Kidney capillary endothelial cell (primary cell): ENCODE measurements around the gene PHYHD1.

Experiments
- DNase-seq: peaks from one replicate; pipeline ENCODE4 v3.0.0-alpha.2; 2018; ENCODE audit warnings: low spot score

Gene PHYHD1

DNA sequence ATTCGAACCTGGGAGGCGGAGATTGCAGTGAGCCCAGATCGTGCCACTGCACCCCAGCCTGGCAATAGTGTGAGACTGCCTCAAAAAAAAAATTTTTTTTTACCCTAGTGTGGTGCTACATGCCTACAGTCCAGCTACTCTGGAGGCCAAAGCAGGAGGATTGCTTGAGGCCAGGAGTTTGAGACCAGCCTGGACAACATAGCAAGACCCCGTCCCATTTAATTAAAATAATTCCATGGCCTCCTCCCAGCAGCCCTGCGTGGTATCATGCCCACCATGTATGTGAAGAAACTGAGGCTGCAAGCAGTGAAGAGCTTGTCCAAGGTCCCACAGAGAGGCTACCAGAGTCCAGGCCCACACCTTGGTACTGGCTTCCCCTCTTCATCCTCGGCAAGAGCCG is 19.4 kb upstream of the PHYHD1 start:
- no peak for DNase-seq

DNA sequence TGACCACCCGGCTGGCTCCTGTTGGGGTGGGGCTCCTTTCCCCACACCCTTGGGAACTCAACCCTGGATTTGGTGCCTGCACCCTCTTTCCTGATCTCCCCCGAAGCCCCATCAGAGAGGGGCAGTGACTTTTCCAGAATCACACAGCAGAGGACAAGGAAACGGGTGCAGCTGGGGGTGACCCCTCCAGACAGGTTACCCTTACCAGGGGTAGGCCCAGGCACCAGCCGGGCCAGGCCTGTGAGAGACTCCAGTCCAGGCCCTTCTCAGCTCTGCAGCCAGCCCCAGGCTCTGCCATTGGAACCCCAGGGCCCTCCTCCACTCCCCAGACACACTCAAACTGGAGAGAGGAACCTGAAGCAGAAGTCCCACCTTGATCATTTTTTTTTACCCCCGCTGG is 19.0 kb upstream of the PHYHD1 start:
- DNase-seq = no peak

DNA sequence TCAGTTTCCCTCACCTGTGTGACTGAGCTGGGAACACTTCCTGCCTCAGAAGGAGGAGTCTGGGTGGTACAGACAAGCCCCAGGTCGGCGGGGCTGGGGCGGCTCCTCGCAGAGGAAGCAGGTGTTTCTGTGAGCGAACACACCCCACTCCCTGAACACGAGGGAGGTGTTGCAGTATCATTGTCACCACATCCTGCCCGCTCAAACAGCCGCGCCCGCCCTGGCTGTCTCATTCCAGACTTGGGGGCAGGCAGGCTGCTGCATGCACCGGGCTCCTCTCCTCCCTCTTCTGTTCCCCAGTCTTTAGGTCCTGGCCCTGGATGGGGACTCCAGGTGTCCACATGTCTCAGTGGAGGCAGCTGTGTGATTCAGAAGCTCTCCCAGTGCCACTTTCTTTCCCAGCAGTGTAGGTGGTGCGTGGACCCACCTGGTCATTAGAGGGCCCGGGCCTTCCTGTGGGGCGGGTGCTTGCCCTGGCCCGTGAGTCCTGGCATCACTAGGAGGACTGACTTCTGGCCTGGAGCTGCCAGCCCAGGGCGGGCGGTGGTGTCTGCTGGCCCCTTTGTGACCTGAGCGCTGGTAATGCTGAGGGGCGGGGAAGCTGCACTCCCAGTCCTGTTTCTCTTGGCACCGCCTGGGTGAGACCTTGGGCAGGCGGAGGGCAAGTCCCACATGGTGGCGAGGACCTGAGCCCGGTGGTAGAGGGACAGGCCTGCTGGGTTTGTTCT is 18.3 kb upstream of the PHYHD1 start:
- no peak for DNase-seq

DNA sequence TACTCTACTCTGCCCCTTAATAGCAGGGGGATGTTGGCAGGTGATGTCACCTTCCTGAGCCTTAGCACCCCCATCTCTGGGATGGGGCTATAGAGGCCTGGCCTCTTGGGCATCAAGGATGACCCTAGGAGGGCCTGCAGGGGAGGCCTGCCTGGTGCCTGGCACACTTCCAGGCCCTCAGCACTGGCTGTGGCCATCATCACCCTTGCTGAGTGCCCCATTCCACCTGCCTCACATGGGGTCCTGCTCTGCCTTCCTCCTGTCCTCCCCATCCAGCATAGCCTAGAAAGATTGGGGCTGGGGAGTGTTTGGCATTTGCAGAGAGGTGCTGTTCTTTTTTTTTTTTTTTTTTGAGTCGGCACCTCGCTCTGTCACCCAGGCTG is 17.7 kb upstream of the PHYHD1 start:
- DNase-seq = no peak

DNA sequence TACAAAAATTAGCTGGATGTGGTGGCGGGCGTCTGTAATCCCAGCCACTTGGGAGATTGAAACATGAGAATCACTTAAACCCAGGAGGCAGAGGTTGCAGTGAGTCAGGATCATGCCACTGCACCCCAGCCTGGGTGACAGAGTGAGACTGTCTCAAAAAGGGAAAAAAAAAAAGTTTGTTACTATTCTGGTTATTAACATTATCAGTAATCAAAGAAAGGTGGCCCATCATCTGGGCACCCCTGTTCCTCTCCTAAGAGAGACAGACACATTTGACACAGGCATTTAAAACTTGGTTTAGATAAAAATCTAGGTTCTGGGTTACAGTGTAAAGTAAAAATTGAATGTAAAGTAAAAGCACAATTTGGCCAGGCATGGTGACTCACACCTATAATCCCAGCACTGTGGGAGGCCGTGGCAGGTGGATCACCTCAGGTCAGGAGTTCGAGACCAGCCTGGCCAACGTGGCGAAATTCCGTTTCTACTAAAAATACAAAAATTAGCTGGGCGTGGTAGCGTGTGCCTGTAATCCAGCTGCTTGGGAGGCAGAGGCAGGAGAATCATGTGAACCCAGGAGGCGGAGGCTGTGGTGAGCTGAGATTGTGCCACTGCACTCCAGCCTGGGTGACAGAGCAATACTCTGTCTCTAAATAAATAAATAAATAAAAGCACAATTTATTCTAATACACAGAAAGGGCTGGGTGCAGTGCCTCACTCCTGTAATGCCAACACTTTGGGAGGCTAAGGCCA is 16.7 kb upstream of the PHYHD1 start:
- DNase-seq = no peak

DNA sequence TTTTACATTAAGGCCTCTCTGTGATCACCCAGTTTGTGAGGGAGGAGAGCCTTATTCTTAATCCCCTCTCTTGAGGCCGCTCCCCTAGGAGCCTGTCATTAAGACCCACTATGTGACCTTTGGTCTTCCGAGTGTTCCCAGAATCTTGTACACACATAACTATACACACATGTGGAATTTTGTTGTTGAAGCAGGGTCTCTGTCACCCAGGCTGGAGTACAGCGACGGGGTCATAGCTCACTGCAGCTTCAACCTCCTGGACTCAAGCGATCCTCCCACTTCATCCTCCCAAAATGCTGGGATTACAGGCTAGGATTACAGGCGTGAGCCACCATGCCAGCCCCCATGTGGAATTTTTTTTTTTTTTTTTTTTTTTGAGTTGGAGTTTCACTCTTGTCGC is 14.8 kb upstream of the PHYHD1 start:
- DNase-seq = no peak

DNA sequence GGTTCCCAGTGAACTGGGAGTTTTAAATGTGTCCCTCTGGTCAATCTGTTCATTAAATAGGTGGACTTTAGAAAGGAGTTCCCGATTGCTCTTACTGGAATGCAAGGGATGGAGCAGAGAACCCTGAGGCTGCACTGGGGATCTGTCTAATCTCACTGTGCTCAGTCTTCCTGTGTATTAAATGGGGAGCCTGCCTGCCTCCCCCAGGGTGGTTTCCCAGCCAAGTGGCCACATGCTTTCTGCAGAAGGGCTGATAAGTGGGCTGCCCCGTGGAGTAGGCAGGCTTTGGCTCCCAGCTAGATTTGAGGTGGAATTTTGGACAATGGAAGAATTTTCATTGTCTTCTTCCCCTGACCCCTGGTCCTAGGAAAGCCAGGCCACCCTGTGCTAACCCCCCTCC is 14.0 kb upstream of the PHYHD1 start:
- DNase-seq = no peak

DNA sequence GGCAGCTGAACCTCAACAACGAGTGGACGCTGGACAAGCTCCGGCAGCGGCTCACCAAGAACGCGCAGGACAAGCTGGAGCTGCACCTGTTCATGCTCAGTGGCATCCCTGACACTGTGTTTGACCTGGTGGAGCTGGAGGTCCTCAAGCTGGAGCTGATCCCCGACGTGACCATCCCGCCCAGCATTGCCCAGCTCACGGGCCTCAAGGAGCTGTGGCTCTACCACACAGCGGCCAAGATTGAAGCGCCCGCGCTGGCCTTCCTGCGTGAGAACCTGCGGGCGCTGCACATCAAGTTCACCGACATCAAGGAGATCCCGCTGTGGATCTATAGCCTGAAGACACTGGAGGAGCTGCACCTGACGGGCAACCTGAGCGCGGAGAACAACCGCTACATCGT is 12.4 kb upstream of the PHYHD1 start:
- no peak for DNase-seq

DNA sequence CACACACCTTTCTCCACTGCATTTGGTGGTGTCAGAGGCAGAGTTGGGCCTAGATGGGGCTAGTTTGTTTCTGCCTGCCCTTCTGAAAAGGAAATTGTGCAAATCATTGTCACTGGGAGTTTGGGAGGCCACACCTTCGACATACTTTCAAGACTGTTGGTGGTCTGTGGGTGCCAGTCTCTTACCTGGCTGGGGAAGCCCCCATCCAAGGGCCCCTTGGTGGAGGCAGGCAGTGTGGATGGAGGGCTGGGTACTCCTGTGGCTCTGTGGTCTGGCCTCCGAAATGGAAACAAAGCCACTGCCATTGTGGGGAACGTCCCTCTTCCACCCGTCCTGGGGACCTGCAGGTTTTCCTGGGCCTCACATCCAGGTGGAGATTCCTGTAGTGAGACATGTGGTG is 10.9 kb upstream of the PHYHD1 start:
- DNase-seq = no peak

DNA sequence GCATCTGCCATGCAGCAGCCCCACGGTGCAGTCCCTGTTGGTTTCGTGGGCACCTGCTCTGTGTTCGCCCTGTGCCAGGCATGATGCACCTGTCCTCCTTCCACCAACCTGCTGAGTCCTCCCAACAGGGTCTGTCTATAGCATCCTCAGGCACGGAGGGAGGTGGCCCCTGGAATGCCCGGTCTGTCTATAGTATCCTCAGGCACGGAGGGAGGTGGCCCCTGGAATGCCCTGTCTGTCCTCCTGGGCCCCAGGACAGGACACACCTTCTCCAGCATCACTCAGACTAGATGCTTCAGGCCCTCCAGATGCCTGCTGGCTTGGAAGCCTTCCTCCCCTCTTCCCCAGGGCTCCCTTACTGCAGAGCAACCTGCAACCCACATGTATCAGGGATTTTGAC is 9.9 kb upstream of the PHYHD1 start:
- no peak for DNase-seq

DNA sequence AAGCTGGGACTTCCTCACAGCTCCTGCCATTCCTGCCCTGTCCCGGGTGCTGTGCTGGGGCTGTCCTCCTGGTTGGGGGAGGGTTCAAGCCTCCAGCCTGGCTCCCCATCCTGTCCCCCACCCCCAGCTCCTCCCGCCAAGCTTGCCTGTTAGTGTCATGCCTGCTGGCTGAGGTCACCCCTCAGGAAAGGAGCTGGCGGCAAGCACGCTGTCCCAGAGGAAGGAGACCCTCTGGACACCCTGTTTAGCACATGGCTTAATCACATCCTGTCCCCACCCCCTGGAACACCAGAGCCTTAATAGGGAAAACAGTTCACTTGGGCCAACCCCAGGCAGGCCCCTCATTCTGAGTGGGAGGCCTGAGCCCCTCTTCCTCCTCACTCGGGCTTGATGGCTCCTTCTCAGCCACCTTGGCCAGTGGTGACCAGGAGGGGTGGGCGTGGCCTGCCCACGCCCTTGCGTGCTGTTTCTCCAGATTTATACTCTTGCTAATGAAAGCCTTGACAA is 9.2 kb upstream of the PHYHD1 start:
- peak; percentile 98 for DNase-seq

DNA sequence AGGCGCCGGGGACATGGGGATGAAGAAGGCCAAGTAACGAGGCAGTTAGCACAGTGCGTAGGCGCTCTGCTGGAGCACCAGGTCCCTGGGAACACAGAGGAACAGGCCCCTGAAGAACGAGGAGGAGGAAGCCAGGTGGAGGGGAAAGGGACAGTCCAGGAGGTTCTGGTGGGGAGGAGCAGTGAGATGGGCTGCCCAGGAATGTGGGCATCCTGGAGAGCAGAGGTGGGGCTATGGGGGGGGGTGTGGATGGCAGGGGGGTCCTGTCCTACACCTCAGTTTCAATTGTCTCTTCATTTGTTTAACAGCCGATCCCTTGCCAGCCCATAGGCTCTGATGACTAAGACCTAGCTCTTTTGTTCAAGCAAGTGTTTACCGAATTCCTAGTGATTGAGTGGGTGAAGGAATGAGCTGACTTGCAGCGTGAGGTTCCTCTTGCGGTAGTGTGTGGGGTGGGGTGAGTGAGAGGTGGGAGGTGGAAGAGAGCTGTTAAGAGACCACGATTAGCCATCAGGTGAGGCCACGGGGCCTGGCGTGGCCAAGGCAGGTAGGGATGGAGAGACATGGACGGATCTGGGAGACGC is 8.4 kb upstream of the PHYHD1 start:
- DNase-seq = peak; percentile 93

DNA sequence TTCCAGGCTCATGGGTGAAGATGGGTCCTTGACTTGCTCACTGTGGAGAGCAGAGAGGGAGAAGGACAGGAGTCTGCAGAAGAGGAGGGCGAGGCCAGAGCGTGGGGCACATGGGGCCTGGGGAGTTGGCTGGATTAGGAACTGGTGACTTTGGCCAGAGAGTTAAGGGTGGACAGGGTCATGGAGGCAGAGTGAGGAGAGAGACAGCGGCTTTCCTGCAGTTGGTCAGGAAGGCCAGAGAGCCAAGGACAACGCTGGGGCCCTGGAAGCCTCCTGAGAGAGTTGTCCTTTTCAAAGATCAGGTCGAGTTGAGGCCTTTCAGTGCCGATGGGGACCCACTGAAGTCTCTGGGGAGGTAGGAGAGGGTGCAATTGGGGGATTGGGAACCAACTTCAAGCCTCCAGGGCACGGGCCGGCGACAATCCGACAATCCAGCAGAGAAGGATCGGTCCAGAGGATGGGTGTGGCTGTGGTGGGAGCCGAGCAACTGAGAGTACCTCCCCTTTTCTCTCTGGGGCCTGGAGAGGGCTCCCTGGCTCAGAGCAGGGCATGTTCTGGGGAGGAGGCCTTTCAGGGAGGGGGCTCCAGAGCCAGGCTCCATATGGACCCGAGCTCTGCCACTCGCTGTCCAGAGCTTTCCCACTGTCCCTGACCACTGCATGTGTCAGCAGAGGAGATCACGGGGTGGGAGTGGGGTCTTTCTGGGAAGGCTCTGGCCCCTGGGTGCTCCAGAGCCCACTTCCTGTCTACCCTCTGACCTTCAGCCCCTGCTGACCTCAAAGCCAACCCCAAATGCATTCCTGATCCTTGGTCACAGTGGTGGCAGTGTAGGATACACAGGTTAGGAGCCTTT is 7.5 kb upstream of the PHYHD1 start:
- no peak for DNase-seq

DNA sequence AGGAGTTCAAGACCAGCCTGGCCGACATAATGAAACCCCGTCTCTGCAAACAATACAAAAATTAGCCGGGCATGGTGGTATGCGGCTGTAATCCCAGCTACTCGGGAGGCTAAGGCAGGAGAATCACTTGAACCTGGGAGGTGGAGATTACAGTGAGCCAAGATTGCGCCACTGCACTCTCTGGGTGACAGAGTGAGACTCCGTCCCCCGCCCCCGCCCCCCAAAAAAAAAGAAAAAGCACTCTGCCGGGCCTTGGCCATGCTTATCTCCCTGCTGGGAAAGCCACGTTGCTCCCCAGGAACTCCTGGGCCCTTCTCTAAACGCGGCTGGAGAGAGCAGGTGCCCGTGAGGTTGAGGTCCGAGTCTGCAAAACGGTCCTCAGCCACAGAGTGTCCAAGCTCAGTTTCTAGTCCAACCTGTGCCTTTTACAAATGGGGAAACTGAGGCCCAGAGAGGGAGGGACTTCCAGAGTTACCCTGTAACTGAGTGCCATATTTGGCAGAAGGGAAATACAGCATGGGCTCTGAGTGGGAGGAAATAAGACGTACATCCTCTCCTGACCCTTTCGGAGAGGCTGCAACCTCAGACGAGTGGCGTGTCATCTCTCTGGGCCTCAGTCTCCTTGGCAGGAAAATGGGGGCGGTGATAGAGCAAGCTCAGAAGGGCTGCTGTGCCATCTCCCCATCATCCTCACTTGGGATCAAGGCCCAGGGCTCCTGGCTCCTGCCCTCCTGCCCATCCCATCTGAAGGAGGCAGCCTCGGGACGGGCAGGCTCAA is 6.6 kb upstream of the PHYHD1 start:
- no peak for DNase-seq

DNA sequence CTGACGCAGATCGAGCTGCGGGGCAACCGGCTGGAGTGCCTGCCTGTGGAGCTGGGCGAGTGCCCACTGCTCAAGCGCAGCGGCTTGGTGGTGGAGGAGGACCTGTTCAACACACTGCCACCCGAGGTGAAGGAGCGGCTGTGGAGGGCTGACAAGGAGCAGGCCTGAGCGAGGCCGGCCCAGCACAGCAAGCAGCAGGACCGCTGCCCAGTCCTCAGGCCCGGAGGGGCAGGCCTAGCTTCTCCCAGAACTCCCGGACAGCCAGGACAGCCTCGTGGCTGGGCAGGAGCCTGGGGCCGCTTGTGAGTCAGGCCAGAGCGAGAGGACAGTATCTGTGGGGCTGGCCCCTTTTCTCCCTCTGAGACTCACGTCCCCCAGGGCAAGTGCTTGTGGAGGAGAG is 4.6 kb upstream of the PHYHD1 start:
- DNase-seq = no peak

DNA sequence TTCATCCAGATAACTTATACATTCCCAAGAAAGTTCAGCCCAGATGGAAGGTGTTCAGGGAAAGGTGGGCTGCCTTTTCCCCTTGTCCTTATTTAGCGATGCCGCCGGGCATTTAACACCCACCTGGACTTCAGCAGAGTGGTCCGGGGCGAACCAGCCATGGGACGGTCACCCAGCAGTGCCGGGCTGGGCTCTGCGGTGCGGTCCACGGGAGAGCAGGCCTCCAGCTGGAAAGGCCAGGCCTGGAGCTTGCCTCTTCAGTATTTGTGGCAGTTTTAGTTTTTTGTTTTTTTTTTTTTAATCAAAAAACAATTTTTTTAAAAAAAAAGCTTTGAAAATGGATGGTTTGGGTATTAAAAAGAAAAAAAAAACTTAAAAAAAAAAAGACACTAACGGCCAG is 4.0 kb upstream of the PHYHD1 start:
- DNase-seq = no peak

DNA sequence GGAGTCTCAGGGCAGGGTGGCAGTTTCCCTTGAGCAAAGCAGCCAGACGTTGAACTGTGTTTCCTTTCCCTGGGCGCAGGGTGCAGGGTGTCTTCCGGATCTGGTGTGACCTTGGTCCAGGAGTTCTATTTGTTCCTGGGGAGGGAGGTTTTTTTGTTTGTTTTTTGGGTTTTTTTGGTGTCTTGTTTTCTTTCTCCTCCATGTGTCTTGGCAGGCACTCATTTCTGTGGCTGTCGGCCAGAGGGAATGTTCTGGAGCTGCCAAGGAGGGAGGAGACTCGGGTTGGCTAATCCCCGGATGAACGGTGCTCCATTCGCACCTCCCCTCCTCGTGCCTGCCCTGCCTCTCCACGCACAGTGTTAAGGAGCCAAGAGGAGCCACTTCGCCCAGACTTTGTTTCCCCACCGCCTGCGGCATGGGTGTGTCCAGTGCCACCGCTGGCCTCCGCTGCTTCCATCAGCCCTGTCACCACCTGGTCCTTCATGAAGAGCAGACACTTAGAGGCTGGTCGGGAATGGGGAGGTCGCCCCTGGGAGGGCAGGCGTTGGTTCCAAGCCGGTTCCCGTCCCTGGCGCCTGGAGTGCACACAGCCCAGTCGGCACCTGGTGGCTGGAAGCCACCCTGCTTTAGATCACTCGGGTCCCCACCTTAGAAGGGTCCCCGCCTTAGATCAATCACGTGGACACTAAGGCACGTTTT is 3.5 kb upstream of the PHYHD1 start:
- no peak for DNase-seq

DNA sequence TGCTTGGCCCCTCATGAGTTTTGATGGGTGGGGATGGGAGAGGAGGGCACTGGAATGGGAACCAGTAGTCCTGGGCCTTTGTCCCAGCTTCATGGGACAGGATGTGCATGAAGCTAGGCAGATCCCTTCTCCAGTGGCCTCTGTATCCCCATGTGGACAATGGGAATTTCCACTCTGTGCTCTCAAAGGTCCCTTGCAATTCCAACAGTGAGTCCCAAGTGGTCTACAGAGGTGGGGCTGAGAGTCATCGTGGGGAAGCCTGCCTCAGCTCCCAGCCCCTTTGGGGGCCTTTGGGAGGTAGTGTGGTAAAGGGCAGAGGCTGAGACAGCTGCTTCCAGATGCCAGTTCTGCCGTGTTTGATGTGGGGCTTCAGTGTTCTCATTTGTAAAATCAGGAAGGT is 1.9 kb upstream of the PHYHD1 start:
- no peak for DNase-seq

DNA sequence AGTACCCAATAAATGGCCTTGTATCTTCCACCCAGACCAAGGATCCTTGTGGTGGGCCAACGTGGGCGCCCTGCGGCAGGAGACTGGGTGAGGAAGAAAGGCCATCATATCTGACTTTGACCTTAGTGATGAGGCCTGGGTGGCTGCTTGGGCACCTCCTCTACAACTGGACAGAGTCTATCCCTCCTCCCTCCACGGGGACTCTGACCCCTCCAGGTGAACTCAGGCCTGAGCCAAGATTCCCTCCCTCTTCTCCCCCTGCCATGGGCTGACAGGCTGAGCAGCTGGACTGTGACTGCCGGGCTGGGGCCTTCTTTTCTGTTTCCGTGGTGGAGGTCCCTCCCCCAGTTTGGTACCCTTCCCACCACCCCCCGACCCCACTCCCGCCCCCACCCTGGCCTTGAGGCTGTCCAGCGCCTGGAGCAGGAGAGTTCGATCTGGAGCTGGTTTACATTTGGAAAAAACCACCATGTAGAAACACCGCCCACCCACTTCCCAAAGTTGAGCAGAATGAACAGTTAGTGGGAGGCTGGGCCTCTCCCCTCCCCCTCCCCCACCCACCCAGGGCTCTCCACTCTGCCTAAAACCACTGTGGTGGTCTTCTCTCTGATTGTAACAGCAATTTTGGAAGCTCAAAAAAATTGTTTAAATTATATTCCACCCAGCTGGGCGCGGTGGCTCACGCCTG is 1.2 kb upstream of the PHYHD1 start:
- DNase-seq = no peak
